ENCODE data around the gene FAM169A.
A peak's percentile ranks its signal among the peaks of the same experiment; 100 is the strongest.
"Not testable (repeated sequence)": the region's sequence is repeated elsewhere in the genome, so short reads cannot be mapped to it uniquely, and the experiment has no call there.

The FAM169A gene

GRCh38 chr5:74798977-74799911 lies 66.9 kb downstream of the FAM169A start:
- no peak for DNase-seq

- DNase-seq, result not testable (repeated sequence)
Observed at GRCh38 chr5:74791669-74792068, 74.5 kb downstream of the FAM169A start.

- no peak for DNase-seq
Observed at GRCh38 chr5:74787424-74787823, 78.8 kb downstream of the FAM169A start.

GRCh38 chr5:74786851-74787250 lies 79.3 kb downstream of the FAM169A start:
- peak; percentile 23 for DNase-seq

- DNase-seq, result no peak
Observed at GRCh38 chr5:74778609-74779008, 87.6 kb downstream of the FAM169A start.

- DNase-seq, result no peak
Observed at GRCh38 chr5:74772359-74772758, 93.8 kb downstream of the FAM169A start.

- DNase-seq, result peak; percentile 30
Observed at GRCh38 chr5:74767579-74767913, 98.6 kb downstream of the FAM169A start.

GRCh38 chr5:74766849-74767578 lies 99.2 kb downstream of the FAM169A start, which contains the start of the genes GFM2 and NSA2:
GFM2 (minus strand) TSS chr5:74767117; CDS start chr5:74763742, 3,375 bp downstream.
NSA2 (plus strand) TSS chr5:74767249; CDS start chr5:74767361, 112 bp downstream.
- peak; percentile 97 for DNase-seq

- DNase-seq, result peak; percentile 69
Observed at GRCh38 chr5:74766418-74766848, 99.8 kb downstream of the FAM169A start.

GRCh38 chr5:74765929-74766328 lies 100.3 kb downstream of the FAM169A start:
- DNase-seq, result no peak

GRCh38 chr5:74765201-74765600 lies 101.0 kb downstream of the FAM169A start:
- DNase-seq, result no peak

GRCh38 chr5:74763504-74763903 lies 102.7 kb downstream of the FAM169A start:
- DNase-seq, result no peak

- no peak for DNase-seq
Observed at GRCh38 chr5:74762599-74762998, 103.6 kb downstream of the FAM169A start.

- DNase-seq, result peak; percentile 37
Observed at GRCh38 chr5:74761241-74761640, 104.9 kb downstream of the FAM169A start.

- not testable (repeated sequence) for DNase-seq
Observed at GRCh38 chr5:74748742-74749141, 117.4 kb downstream of the FAM169A start.

GRCh38 chr5:74738406-74738805 lies 127.8 kb downstream of the FAM169A start:
- no peak for DNase-seq

- no peak for DNase-seq
Observed at GRCh38 chr5:74736759-74737158, 129.4 kb downstream of the FAM169A start.
